ENCODE measurements around the gene TMEM168.

TMEM168 gene

DNA sequence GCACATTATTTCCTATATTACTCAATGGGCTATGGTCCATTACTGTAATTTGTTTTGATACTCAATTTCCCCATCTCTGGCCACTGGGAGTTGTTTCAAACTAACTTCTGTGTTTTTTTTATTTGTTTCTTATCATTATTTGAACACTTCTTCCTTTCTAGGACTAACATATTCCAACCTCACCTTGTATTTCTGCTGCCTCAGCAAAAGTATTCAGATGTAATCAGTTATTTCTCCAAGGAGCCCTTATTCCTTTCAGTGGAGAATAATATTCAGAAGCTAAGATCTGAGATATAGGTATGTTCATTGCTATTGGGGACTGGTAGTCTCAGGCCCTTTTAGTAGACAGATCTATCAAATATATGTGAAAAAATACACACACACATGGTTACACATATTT is 36.9 kb downstream of the TMEM168 start:
- Histone ChIP-seq H3K4me1 (ENCODE audit: control insufficient read depth, insufficient read depth, low read length) (no peaks in the 10 kb centered on the region), H3K9me3 (ENCODE audit: control insufficient read depth, insufficient read depth, low read depth, low read length) (no peaks in the 10 kb centered on the region), H3K27ac (ENCODE audit: extremely low read depth, low read depth, low read length) (no peak overlapping the region), H3K36me3 (ENCODE audit: control insufficient read depth in 2 of 2, insufficient read depth in 1 of 2, low read length in 2 of 2) (no peaks in the 10 kb centered on the region), H3K4me3 (ENCODE audit: low read depth, low read length) (no peak overlapping the region)
- TF ChIP-seq ZNF776 (tag by site-specific recombination; IDR thresholded peaks at IDR 0.05; ENCODE audit: borderline replicate concordance) (no peak), ZNF843 (tag by site-specific recombination; IDR thresholded peaks at IDR 0.05) (no peak), ZNF830 (tag by site-specific recombination; IDR thresholded peaks at IDR 0.05; ENCODE audit: low read depth) (no peak), ZNF529 (tag by site-specific recombination; IDR thresholded peaks at IDR 0.05; ENCODE audit: insufficient replicate concordance) (no peak), YY1 (tag by site-specific recombination; IDR thresholded peaks at IDR 0.05) (no peak), ZNF19 (tag by site-specific recombination; IDR thresholded peaks at IDR 0.05; ENCODE audit: low read depth) (no peak), ZNF37A (tag by site-specific recombination; IDR thresholded peaks at IDR 0.05) (no peak), ZNF670 (tag by site-specific recombination; IDR thresholded peaks at IDR 0.05; ENCODE audit: low read depth) (no peak)
- TF ChIP-seq, protein P1, sequence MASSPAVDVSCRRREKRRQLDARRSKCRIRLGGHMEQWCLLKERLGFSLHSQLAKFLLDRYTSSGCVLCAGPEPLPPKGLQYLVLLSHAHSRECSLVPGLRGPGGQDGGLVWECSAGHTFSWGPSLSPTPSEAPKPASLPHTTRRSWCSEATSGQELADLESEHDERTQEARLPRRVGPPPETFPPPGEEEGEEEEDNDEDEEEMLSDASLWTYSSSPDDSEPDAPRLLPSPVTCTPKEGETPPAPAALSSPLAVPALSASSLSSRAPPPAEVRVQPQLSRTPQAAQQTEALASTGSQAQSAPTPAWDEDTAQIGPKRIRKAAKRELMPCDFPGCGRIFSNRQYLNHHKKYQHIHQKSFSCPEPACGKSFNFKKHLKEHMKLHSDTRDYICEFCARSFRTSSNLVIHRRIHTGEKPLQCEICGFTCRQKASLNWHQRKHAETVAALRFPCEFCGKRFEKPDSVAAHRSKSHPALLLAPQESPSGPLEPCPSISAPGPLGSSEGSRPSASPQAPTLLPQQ (tag by site-specific recombination; IDR thresholded peaks at IDR 0.05) = no peak
- ChIA-PET CTCF (no interaction called here), POLR2A (no interaction called here)

DNA sequence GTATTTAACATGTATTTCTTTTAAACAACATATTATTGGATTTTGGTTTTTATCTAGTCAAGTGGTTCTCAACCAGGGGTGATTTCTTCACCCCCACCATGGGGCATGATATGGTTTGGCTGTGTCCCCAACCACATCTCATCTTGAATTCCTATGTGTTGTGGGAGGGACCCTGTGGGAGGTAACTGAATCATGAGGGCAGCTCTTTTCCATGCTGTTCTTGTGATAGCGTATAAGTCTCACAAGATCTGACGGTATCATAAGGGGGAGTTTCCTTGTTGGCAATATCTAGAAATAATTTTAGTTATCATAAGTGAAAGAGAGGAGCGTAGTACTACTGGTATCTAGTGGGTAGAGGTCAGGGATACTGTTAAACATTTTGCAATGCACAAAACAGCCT is 37.6 kb downstream of the TMEM168 start:
- POLR2A ChIA-PET = no interaction called here
- TF ChIP-seq ZNF266 (tag by site-specific recombination; IDR thresholded peaks at IDR 0.05; ENCODE audit: low read depth) (no peak), ZNF155 (tag by site-specific recombination; IDR thresholded peaks at IDR 0.05) (no peak), ZNF596 (tag by site-specific recombination; IDR thresholded peaks at IDR 0.05) (no peak), ZEB2 (tag by site-specific recombination; IDR thresholded peaks at IDR 0.05) (no peak), ZNF510 (tag by site-specific recombination; IDR thresholded peaks at IDR 0.05; ENCODE audit: insufficient replicate concordance) (no peak), ZSCAN16 (tag by site-specific recombination; IDR thresholded peaks at IDR 0.05) (no peak), SALL2 (tag by site-specific recombination; IDR thresholded peaks at IDR 0.05; ENCODE audit: borderline replicate concordance) (no peak), ZNF239 (tag by site-specific recombination; IDR thresholded peaks at IDR 0.05) (no peak), ZNF274 (IDR thresholded peaks at IDR 0.05; ENCODE audit: low read length) (no peak), ZNF274 (tag by site-specific recombination; IDR thresholded peaks at IDR 0.05; ENCODE audit: borderline replicate concordance) (no peak), ZNF2 (tag by site-specific recombination; IDR thresholded peaks at IDR 0.05) (no peak)
- TF ChIP-seq, protein P2, sequence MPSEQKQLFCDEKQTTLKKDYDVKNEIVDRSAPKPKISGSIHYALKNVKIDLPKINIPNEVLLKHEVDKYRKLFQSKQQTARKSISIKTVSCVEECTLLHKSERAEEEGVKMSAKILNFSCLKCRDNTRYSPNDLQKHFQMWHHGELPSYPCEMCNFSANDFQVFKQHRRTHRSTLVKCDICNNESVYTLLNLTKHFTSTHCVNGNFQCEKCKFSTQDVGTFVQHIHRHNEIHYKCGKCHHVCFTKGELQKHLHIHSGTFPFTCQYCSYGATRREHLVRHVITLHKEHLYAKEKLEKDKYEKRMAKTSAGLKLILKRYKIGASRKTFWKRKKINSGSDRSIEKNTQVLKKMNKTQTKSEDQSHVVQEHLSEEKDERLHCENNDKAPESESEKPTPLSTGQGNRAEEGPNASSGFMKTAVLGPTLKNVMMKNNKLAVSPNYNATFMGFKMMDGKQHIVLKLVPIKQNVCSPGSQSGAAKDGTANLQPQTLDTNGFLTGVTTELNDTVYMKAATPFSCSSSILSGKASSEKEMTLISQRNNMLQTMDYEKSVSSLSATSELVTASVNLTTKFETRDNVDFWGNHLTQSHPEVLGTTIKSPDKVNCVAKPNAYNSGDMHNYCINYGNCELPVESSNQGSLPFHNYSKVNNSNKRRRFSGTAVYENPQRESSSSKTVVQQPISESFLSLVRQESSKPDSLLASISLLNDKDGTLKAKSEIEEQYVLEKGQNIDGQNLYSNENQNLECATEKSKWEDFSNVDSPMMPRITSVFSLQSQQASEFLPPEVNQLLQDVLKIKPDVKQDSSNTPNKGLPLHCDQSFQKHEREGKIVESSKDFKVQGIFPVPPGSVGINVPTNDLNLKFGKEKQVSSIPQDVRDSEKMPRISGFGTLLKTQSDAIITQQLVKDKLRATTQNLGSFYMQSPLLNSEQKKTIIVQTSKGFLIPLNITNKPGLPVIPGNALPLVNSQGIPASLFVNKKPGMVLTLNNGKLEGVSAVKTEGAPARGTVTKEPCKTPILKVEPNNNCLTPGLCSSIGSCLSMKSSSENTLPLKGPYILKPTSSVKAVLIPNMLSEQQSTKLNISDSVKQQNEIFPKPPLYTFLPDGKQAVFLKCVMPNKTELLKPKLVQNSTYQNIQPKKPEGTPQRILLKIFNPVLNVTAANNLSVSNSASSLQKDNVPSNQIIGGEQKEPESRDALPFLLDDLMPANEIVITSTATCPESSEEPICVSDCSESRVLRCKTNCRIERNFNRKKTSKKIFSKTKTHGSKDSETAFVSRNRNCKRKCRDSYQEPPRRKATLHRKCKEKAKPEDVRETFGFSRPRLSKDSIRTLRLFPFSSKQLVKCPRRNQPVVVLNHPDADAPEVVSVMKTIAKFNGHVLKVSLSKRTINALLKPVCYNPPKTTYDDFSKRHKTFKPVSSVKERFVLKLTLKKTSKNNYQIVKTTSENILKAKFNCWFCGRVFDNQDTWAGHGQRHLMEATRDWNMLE (tag by site-specific recombination; conservative IDR thresholded peaks at IDR 0.05; ENCODE audit: low read depth) = no peak
- TF ChIP-seq, protein P3, sequence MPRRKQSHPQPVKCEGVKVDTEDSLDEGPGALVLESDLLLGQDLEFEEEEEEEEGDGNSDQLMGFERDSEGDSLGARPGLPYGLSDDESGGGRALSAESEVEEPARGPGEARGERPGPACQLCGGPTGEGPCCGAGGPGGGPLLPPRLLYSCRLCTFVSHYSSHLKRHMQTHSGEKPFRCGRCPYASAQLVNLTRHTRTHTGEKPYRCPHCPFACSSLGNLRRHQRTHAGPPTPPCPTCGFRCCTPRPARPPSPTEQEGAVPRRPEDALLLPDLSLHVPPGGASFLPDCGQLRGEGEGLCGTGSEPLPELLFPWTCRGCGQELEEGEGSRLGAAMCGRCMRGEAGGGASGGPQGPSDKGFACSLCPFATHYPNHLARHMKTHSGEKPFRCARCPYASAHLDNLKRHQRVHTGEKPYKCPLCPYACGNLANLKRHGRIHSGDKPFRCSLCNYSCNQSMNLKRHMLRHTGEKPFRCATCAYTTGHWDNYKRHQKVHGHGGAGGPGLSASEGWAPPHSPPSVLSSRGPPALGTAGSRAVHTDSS (tag by site-specific recombination; IDR thresholded peaks at IDR 0.05) = no peak
- TF ChIP-seq, protein P4, sequence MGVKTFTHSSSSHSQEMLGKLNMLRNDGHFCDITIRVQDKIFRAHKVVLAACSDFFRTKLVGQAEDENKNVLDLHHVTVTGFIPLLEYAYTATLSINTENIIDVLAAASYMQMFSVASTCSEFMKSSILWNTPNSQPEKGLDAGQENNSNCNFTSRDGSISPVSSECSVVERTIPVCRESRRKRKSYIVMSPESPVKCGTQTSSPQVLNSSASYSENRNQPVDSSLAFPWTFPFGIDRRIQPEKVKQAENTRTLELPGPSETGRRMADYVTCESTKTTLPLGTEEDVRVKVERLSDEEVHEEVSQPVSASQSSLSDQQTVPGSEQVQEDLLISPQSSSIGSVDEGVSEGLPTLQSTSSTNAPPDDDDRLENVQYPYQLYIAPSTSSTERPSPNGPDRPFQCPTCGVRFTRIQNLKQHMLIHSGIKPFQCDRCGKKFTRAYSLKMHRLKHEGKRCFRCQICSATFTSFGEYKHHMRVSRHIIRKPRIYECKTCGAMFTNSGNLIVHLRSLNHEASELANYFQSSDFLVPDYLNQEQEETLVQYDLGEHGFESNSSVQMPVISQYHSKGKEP (tag by site-specific recombination; IDR thresholded peaks at IDR 0.05) = no peak
- TF ChIP-seq, protein P5, sequence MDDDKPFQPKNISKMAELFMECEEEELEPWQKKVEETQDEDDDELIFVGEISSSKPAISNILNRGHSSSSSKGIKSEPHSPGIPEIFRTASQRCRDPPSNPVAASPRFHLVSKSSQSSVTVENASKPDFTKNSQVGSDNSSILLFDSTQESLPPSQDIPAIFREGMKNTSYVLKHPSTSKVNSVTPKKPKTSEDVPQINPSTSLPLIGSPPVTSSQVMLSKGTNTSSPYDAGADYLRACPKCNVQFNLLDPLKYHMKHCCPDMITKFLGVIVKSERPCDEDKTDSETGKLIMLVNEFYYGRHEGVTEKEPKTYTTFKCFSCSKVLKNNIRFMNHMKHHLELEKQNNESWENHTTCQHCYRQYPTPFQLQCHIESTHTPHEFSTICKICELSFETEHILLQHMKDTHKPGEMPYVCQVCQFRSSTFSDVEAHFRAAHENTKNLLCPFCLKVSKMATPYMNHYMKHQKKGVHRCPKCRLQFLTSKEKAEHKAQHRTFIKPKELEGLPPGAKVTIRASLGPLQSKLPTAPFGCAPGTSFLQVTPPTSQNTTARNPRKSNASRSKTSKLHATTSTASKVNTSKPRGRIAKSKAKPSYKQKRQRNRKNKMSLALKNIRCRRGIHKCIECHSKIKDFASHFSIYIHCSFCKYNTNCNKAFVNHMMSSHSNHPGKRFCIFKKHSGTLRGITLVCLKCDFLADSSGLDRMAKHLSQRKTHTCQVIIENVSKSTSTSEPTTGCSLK (tag by site-specific recombination; IDR thresholded peaks at IDR 0.05) = no peak

More for the DNA sequence above, 37.6 kb downstream of the TMEM168 start:
- H3K4me3 ChIP-seq (ENCODE audit: low read depth, low read length) = no peak overlapping the region
- no peaks in the 10 kb centered on the region for H3K9me3 ChIP-seq (ENCODE audit: control insufficient read depth, insufficient read depth, low read depth, low read length)
- H3K27ac ChIP-seq (ENCODE audit: extremely low read depth, low read depth, low read length) = no peak overlapping the region
- CTCF ChIA-PET = interaction anchor here (0.6 kb wide), 1 partner anchor 270 kb away, joined by 3 read pairs; no protein-coding TSS in a partner anchor
- no peaks in the 10 kb centered on the region for H3K36me3 ChIP-seq (ENCODE audit: control insufficient read depth in 2 of 2, insufficient read depth in 1 of 2, low read length in 2 of 2)
- no peaks in the 10 kb centered on the region for H3K4me1 ChIP-seq (ENCODE audit: control insufficient read depth, insufficient read depth, low read length)
